Erythroblast (primary cell): ENCODE results near the gene RPP40.

Source experiments
- GATA1 ChIP-seq: IDR thresholded peaks from 2 replicates; pipeline ENCODE4 v1.6.1; 2011; ENCODE audit warnings: low read depth, mild to moderate bottlenecking, control low read depth, low read length, moderate library complexity
- POLR2A ChIP-seq: IDR thresholded peaks from 2 replicates; pipeline ENCODE4 v1.6.1; 2011; ENCODE audit warnings: mild to moderate bottlenecking, low read length

- no peak for TF ChIP-seq POLR2A
- TF ChIP-seq GATA1: no peak
These were observed 46.2 kb upstream of the RPP40 start for GRCh38 chr6:5050009-5050408.
